B cell (primary cell): ENCODE results near the gene FDX1. TPM values are rescaled to one million over a fixed set of nuclear protein-coding genes. Genes with fewer than 3 reads are reported as not detected.

Experiments used
- ATAC-seq: fragments of 200-7000 bp; cut with Tn5 transposase; one replicate; pipeline ENCODE4 v1.10.0; 2021; ENCODE audit warnings: low read depth, mild to moderate bottlenecking, moderate number of reproducible peaks, moderate library complexity
- CTCF ChIA-PET: fragments of 350-600 bp; sonication (Branson Sonifier 250); formaldehyde crosslinking; loops from one replicate; lab custom pipeline; 2021; ENCODE audit warnings: antibody characterized with exemption, inconsistent platforms; lab: Charles Lee
- POLR2A ChIA-PET: fragments of 350-600 bp; sonication (Branson Sonifier 250); formaldehyde crosslinking; loops from one replicate; lab custom pipeline; 2021; ENCODE audit warnings: antibody characterized with exemption; lab: Charles Lee
- DNase-seq: peaks from one replicate; pipeline ENCODE4 v3.0.0; 2013
- H2AFZ ChIP-seq: 2 replicates; pipeline ENCODE4 v1.6.1; 2012; ENCODE audit warnings: mild to moderate bottlenecking, low read depth, low read length; ENCODE audit not compliant: insufficient read depth, poor library complexity, severe bottlenecking
- H3K27ac ChIP-seq, 2 donors: 1 replicate in 1 of 2; 2 replicates in 1 of 2; pipeline ENCODE4 v1.5.1; 2012 to 2013; ENCODE audit warnings: low read length in 2 of 2, mild to moderate bottlenecking in 2 of 2, moderate library complexity in 1 of 2
- H3K27me3 ChIP-seq, 4 experiments: fragments of 200-600 bp in 1 of 4; sonication (generic) in 1 of 4; replicated peaks in 1 of 4; 1 replicate in 2 of 4; 2 replicates in 2 of 4; pipeline versions ENCODE4 v1.6.1 to v1.7.0; 2013 to 2016; ENCODE audit warnings: low read length in 3 of 4, mild to moderate bottlenecking in 2 of 4, mixed read lengths in 1 of 4, moderate library complexity in 1 of 4; ENCODE audit not compliant: insufficient read depth in 4 of 4, control insufficient read depth in 3 of 4; ENCODE audit errors: control extremely low read depth in 1 of 4
- H3K36me3 ChIP-seq, 2 experiments: replicated peaks in 1 of 2; 1 replicate in 1 of 2; 2 replicates in 1 of 2; pipeline versions ENCODE4 v1.6.1 to v1.7.1; 2013; ENCODE audit warnings: low read length in 1 of 2; ENCODE audit not compliant: insufficient read depth in 2 of 2, control insufficient read depth in 1 of 2; ENCODE audit errors: control extremely low read depth in 1 of 2, extremely low read depth in 1 of 2
- H3K4me1 ChIP-seq, 2 donors: fragments of 200-600 bp in 1 of 2; sonication (generic) in 1 of 2; 1 replicate in 1 of 2; 2 replicates in 1 of 2; pipeline versions ENCODE4 v1.5.1 to v1.6.1; 2013 to 2017; ENCODE audit warnings: low read length in 2 of 2; ENCODE audit not compliant: control insufficient read depth in 2 of 2, insufficient read depth in 2 of 2
- H3K4me2 ChIP-seq: replicated peaks from 2 replicates; pipeline ENCODE3; 2012; ENCODE audit warnings: mild to moderate bottlenecking, low read depth, low read length; ENCODE audit not compliant: poor library complexity, severe bottlenecking
- H3K4me3 ChIP-seq, 5 experiments: fragments of 200-600 bp in 1 of 5; sonication (generic) in 1 of 5; 1 replicate in 3 of 5; 2 replicates in 2 of 5; pipeline versions ENCODE4 v1.5.1 to v1.7.0; 2011 to 2016; ENCODE audit warnings: low read length in 4 of 5, mild to moderate bottlenecking in 4 of 5, low read depth in 2 of 5, control low read depth in 1 of 5, moderate library complexity in 1 of 5; ENCODE audit not compliant: insufficient read depth in 1 of 5; ENCODE audit errors: control extremely low read depth in 1 of 5, extremely low read depth in 1 of 5
- H3K79me2 ChIP-seq: fragments of 200-600 bp; sonication (generic); one replicate; pipeline ENCODE4 v1.6.0; 2016; ENCODE audit warnings: low read length; ENCODE audit not compliant: control insufficient read depth, insufficient read depth
- H3K9ac ChIP-seq: fragments of 200-600 bp; sonication (generic); 2 replicates; pipeline ENCODE4 v1.6.1; 2017; ENCODE audit warnings: mild to moderate bottlenecking, low read length, moderate library complexity
- H3K9me3 ChIP-seq, 3 donors: one replicate each; pipeline versions ENCODE4 v1.6.1 to v1.7.1; 2013; ENCODE audit warnings: low read length in 2 of 3; ENCODE audit not compliant: control insufficient read depth in 2 of 3, insufficient read depth in 1 of 3; ENCODE audit errors: control extremely low read depth in 1 of 3
- H4K20me1 ChIP-seq: 2 replicates; pipeline ENCODE4 v1.6.0; 2012; ENCODE audit warnings: mild to moderate bottlenecking, low read length; ENCODE audit not compliant: insufficient read depth, control insufficient read depth, poor library complexity, severe bottlenecking
- H3K27ac Mint-ChIP-seq: one replicate; pipeline ENCODE4 v1.8.0; 2021; ENCODE audit warnings: mixed read lengths
- H3K27me3 Mint-ChIP-seq: one replicate; pipeline ENCODE4 v1.8.0; 2021; ENCODE audit warnings: mixed read lengths
- H3K4me1 Mint-ChIP-seq: one replicate; pipeline ENCODE4 v1.8.0; 2021; ENCODE audit warnings: mixed read lengths
- H3K4me3 Mint-ChIP-seq: one replicate; pipeline ENCODE4 v1.8.0; 2021; ENCODE audit warnings: mixed read lengths
- H3K9me3 Mint-ChIP-seq: one replicate; pipeline ENCODE4 v1.8.0; 2022; ENCODE audit warnings: mixed read lengths; ENCODE audit not compliant: insufficient read depth
- CTCF ChIP-seq: fragments of 200-600 bp; IDR thresholded peaks from one replicate; pipeline ENCODE4 v1.8.0; 2022; ENCODE audit warnings: antibody characterized with exemption, mild to moderate bottlenecking
- EZH2 ChIP-seq: IDR thresholded peaks from 2 replicates; pipeline ENCODE4 v1.6.1; 2012; ENCODE audit warnings: borderline replicate concordance, low read depth, mild to moderate bottlenecking, moderate library complexity, low read length; ENCODE audit not compliant: insufficient read depth, poor library complexity, severe bottlenecking
- WGBS: methylation state at CpG from one replicate; pipeline ENCODE4 v1.1.5; 2013; ENCODE audit warnings: missing lambda C conversion rate; ENCODE audit not compliant: insufficient coverage; 5-methylcytosine and 5-hydroxymethylcytosine counted together
- intact Hi-C: fragments of 100-400 bp; cut with micrococcal nuclease; formaldehyde crosslinking; loops from one replicate; pipeline ENCODE4 v1.10.0; 2022
- polyA plus RNA-seq: library from polyadenylated mRNA; depleted of rRNA; stranded (reverse); fragments of >200 nt; gene quantifications from 2 replicates; pipeline ENCODE4 v1.2.3, GENCODE V29; 2012
- total RNA-seq, 2 donors: library from RNA; stranded (reverse); fragments of 120-200 nt in 1 of 2; gene quantifications; 1 replicate in 1 of 2; 2 replicates in 1 of 2; pipeline versions ENCODE4 v1.2.3 to v1.2.4, GENCODE V29; 2013 to 2022

Gene FDX1
- total and polyA plus RNA-seq, 2 donors (not counting 1 experiment from before 2014, with no cell fraction given), result 3.5 to 11.2 TPM

DNA sequence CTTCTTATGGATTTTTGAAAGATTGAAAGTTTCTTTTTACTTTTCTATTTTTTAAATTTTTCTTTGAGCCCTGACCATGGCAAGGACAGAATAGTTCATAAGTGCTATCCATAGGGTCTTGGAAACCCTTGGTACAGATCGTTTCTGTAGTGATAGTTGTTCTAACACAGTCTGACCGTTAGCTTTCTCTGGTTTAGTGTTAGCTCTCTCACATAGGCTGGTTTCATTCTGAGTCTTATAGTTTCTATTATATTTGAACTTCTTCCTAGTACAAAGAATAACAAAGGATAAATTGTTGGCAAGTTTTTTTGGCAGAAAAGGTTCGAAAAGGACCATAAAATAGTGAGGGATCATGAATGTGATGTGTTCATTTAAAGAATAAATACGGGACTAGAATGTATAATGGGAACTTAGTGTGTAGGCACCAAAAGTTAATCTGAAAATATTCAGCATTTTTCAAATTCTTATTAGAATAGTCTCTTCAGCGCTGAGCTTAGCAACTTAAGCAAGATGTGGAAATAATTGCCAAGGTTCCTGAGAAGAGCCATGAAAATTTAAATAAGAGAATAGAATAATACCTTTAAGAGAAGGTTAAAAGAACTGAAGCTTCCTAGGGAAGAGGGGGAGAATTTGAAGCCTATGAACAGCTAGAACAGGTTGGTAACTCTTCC lies 24.1 kb downstream of the FDX1 start:
- Histone ChIP-seq H3K27ac (no peak overlapping the region), H3K4me2 (no peak overlapping the region), H4K20me1 (peaks cover 18% of the 10 kb centered on the region), H3K4me1 (no peaks in the 10 kb centered on the region), H3K9ac (no peak overlapping the region), H3K9me3 (no peaks in the 10 kb centered on the region), H3K4me3 (no peak overlapping the region), H2AFZ (no peak overlapping the region), H3K27me3 (no peaks in the 10 kb centered on the region), H3K36me3 (peaks cover 0 to 7% of the 10 kb centered on the region in 2 experiments), H3K79me2 (peaks cover 6% of the 10 kb centered on the region)
- no peak for TF ChIP-seq EZH2
- TF ChIP-seq CTCF, result no peak
- DNase-seq (no peak), ATAC-seq (no peak)
- H3K27ac Mint-ChIP-seq, result no peak overlapping the region
- H3K4me1 Mint-ChIP-seq, result peaks cover 19% of the 10 kb centered on the region
- intact Hi-C loops, result no loop called here
- CTCF ChIA-PET, result interaction anchor here (2.0 kb wide), 1 partner anchor 829 kb away, joined by 4 read pairs; no protein-coding TSS in a partner anchor
- H3K27me3 Mint-ChIP-seq, result no peaks in the 10 kb centered on the region
- no peaks in the 10 kb centered on the region for H3K9me3 Mint-ChIP-seq
- POLR2A ChIA-PET, result no interaction called here
- 75% methylated on average over 2 of the region's 5 CpGs for WGBS
- H3K4me3 Mint-ChIP-seq, result no peak overlapping the region

GRCh38 chr11:110454609-110455008 lies 24.9 kb downstream of the FDX1 start:
- H3K4me2 ChIP-seq, result no peak overlapping the region
- peaks cover 0 to 15% of the 10 kb centered on the region in 2 experiments for H3K36me3 ChIP-seq
- no peak overlapping the region for H3K27ac ChIP-seq
- no peak for ATAC-seq
- POLR2A ChIA-PET, result no interaction called here
- no CpG with 5 or more reads among the region's 1 CpG for WGBS
- no peak overlapping the region for H3K27ac Mint-ChIP-seq
- no peaks in the 10 kb centered on the region for H3K27me3 Mint-ChIP-seq
- peaks cover 19% of the 10 kb centered on the region for H3K4me1 Mint-ChIP-seq
- no peaks in the 10 kb centered on the region for H3K9me3 Mint-ChIP-seq
- H2AFZ ChIP-seq, result no peak overlapping the region
- TF ChIP-seq CTCF, result no peak
- no peak overlapping the region for H3K4me3 ChIP-seq
- no peak for DNase-seq
- intact Hi-C loops, result no loop called here
- peaks cover 12% of the 10 kb centered on the region for H4K20me1 ChIP-seq
- H3K9me3 ChIP-seq, result no peaks in the 10 kb centered on the region
- H3K27me3 ChIP-seq, result no peaks in the 10 kb centered on the region
- no peak overlapping the region for H3K4me3 Mint-ChIP-seq
- H3K4me1 ChIP-seq, result no peaks in the 10 kb centered on the region
- H3K9ac ChIP-seq, result no peak overlapping the region
- peaks cover 2% of the 10 kb centered on the region for H3K79me2 ChIP-seq
- CTCF ChIA-PET, result no interaction called here
